Brain microvascular endothelial cell (primary cell): ENCODE results near the gene BRD3.
"Not testable (repeated sequence)": the region's sequence is repeated elsewhere in the genome, so short reads cannot be mapped to it uniquely, and the experiment has no call there.

ENCODE experiments used
- DNase-seq: peaks from one replicate; pipeline ENCODE4 v3.0.0-alpha.2; 2020
- H3K27ac ChIP-seq: fragments of 250-450 bp; sonication (Bioruptor Pico); 2 replicates; pipeline ENCODE4 v1.5.1; 2020; ENCODE audit warnings: mild to moderate bottlenecking, moderate library complexity
- H3K27me3 ChIP-seq: fragments of 250-450 bp; sonication (Bioruptor Pico); replicated peaks from 2 replicates; pipeline ENCODE4 v1.5.1; 2020; ENCODE audit warnings: mild to moderate bottlenecking
- H3K36me3 ChIP-seq: fragments of 250-450 bp; sonication (Bioruptor Pico); replicated peaks from 2 replicates; pipeline ENCODE4 v1.5.1; 2020; ENCODE audit warnings: mild to moderate bottlenecking
- H3K4me3 ChIP-seq: 2 replicates; pipeline ENCODE4 v1.5.1; 2011; ENCODE audit warnings: low read depth, mild to moderate bottlenecking, control low read depth, low read length, moderate library complexity
- CTCF ChIP-seq: IDR thresholded peaks from 2 replicates; pipeline ENCODE4 v1.5.1; 2011; ENCODE audit warnings: low read depth, mild to moderate bottlenecking, moderate library complexity, low read length, control low read depth, inconsistent platforms; ENCODE audit errors: missing control alignments
- in situ Hi-C: cut with HindIII; loops from 2 replicates; pipeline ENCODE4 v1.10.0; 2017; ENCODE audit warnings: low sequenced_read_pairs, low pct_ligation_motif_present

Gene BRD3

GRCh38 chr9:134083451-134083850, 15.6 kb upstream of the BRD3 start:
- no peaks in the 10 kb centered on the region for H3K27me3 ChIP-seq
- H3K36me3 ChIP-seq: no peaks in the 10 kb centered on the region
- no peak for TF ChIP-seq CTCF
- H3K27ac ChIP-seq: no peak overlapping the region
- DNase-seq: no peak
- H3K4me3 ChIP-seq: no peak overlapping the region
- in situ Hi-C loops: no loop called here

- in situ Hi-C loops: no loop called here
- no peak for DNase-seq
Measured at GRCh38 chr9:134076644-134077043, 8.8 kb upstream of the BRD3 start.

GRCh38 chr9:134075689-134076088, 7.9 kb upstream of the BRD3 start:
- H3K4me3 ChIP-seq, in situ Hi-C loops: not testable (repeated sequence)

More at GRCh38 chr9:134076644-134077043, 8.8 kb upstream of the BRD3 start:
- Histone ChIP-seq H3K27me3 (no peaks in the 10 kb centered on the region), H3K4me3 (no peak overlapping the region), H3K27ac (no peak overlapping the region), H3K36me3 (no peaks in the 10 kb centered on the region)
- no peak for TF ChIP-seq CTCF

GRCh38 chr9:134073500-134073899, 5.7 kb upstream of the BRD3 start:
- in situ Hi-C loops: no loop called here
- no peaks in the 10 kb centered on the region for H3K36me3 ChIP-seq
- no peak for TF ChIP-seq CTCF
- H3K4me3 ChIP-seq: no peak overlapping the region
- H3K27ac ChIP-seq: no peak overlapping the region
- no peak for DNase-seq
- no peaks in the 10 kb centered on the region for H3K27me3 ChIP-seq

More at GRCh38 chr9:134075689-134076088, 7.9 kb upstream of the BRD3 start:
- not testable (repeated sequence) for H3K27ac ChIP-seq, DNase-seq, H3K36me3 ChIP-seq, H3K27me3 ChIP-seq

- DNase-seq, H3K4me3 ChIP-seq, H3K36me3 ChIP-seq, H3K27me3 ChIP-seq, H3K27ac ChIP-seq, in situ Hi-C loops: not testable (repeated sequence)
Measured at GRCh38 chr9:134072683-134073082, 4.9 kb upstream of the BRD3 start.

GRCh38 chr9:134071149-134071548, 3.3 kb upstream of the BRD3 start:
- no peak for DNase-seq
- H3K27ac ChIP-seq: no peak overlapping the region
- no peak for TF ChIP-seq CTCF
- no peak overlapping the region for H3K4me3 ChIP-seq
- in situ Hi-C loops: no loop called here
- H3K36me3 ChIP-seq: no peaks in the 10 kb centered on the region
- H3K27me3 ChIP-seq: no peaks in the 10 kb centered on the region
